22Rv1 (cell line): ENCODE data around the gene TACC2.

ENCODE experiments used
- CTCF ChIP-seq: fragments of 450-650 bp; IDR thresholded peaks from 2 replicates; pipeline ENCODE4 v1.5.1; 2017; ENCODE audit warnings: mild to moderate bottlenecking
- ZFX ChIP-seq: fragments of 450-650 bp; IDR thresholded peaks from 2 replicates; pipeline ENCODE4 v1.6.1; 2017; ENCODE audit warnings: antibody characterized with exemption, borderline replicate concordance

DNA sequence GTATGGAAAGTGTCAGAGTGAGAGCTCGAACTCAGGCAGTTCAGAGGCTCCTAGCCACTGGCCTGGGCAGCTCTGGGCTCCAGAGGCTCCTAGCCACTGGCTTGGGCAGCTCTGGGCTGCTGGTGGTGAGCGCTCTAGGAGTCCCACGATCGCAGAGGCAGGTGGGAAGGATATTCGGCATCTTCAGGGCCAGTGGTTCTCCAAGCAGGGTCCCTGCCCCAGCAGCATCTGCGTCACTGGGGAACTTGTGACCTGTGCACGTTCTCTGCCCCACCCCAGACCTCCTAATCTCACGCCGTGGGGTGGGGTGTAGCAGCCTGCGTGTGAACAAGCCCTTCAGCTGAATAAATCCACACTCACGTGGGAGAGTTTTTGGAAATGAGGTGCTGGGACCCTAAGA is 256.9 kb downstream of the TACC2 start:
- TF ChIP-seq CTCF = no peak
- no peak for TF ChIP-seq ZFX
